HCT116 (cell line): Measurements from ENCODE around the gene ADGRV1.

Experiments
- ELF1 ChIP-seq: IDR thresholded peaks from 2 replicates; pipeline ENCODE4 v1.6.1; 2012; ENCODE audit warnings: low read depth, borderline replicate concordance
- EZH2 ChIP-seq: fragments of 200-600 bp; sonication (generic); IDR thresholded peaks from 2 replicates; pipeline ENCODE4 v1.6.1; 2017; ENCODE audit warnings: antibody characterized with exemption, mixed run types
- EZH2phosphoT487 ChIP-seq: fragments of 200-600 bp; IDR thresholded peaks from 2 replicates; pipeline ENCODE4 v1.6.1; 2018; ENCODE audit warnings: antibody characterized with exemption, borderline replicate concordance
- FOSL1 ChIP-seq: IDR thresholded peaks from 2 replicates; pipeline ENCODE4 v1.6.1; 2012; ENCODE audit warnings: low read depth
- POLR2A ChIP-seq: IDR thresholded peaks from 2 replicates; pipeline ENCODE4 v1.7.0; 2011; ENCODE audit warnings: borderline replicate concordance; ENCODE audit not compliant: insufficient read depth, insufficient read length; ENCODE audit errors: extremely low read depth
- POLR2AphosphoS5 ChIP-seq: IDR thresholded peaks from 2 replicates; pipeline ENCODE4 v1.6.1; 2011; ENCODE audit warnings: mild to moderate bottlenecking, low read depth, low read length, moderate library complexity
- RAD21 ChIP-seq: IDR thresholded peaks from 2 replicates; pipeline ENCODE4 v1.6.1; 2012; ENCODE audit warnings: low read depth, mild to moderate bottlenecking
- REST ChIP-seq: IDR thresholded peaks from 2 replicates; pipeline ENCODE4 v1.6.1; 2012; ENCODE audit warnings: low read depth
- SIN3A ChIP-seq: IDR thresholded peaks from 2 replicates; pipeline ENCODE4 v1.6.1; 2012; ENCODE audit warnings: low read depth
- SRF ChIP-seq: IDR thresholded peaks from 2 replicates; pipeline ENCODE4 v1.6.1; 2012; ENCODE audit warnings: low read depth
- ZFX ChIP-seq: fragments of 450-650 bp; IDR thresholded peaks from 2 replicates; pipeline ENCODE4 v1.6.1; 2017
- TF ChIP-seq, protein P1 (sequence below), 3 experiments: fragments of 200-600 bp in 1 of 3; sonication (generic) in 1 of 3; IDR thresholded peaks in 2 of 3; conservative IDR thresholded peaks in 1 of 3; 2 replicates each; pipeline ENCODE4 v1.5.1; 2012 to 2017; ENCODE audit warnings: low read depth in 2 of 3, low read length in 2 of 3, antibody characterized with exemption in 1 of 3, borderline replicate concordance in 1 of 3, control low read depth in 1 of 3, mild to moderate bottlenecking in 1 of 3, mixed read lengths in 1 of 3, mixed run types in 1 of 3, moderate library complexity in 1 of 3; ENCODE audit not compliant: insufficient read depth in 1 of 3
- TF ChIP-seq, protein P2 (sequence below): IDR thresholded peaks from 2 replicates; pipeline ENCODE4 v1.6.1; 2012

- no peak for TF ChIP-seq RAD21
- TF ChIP-seq, protein P1, sequence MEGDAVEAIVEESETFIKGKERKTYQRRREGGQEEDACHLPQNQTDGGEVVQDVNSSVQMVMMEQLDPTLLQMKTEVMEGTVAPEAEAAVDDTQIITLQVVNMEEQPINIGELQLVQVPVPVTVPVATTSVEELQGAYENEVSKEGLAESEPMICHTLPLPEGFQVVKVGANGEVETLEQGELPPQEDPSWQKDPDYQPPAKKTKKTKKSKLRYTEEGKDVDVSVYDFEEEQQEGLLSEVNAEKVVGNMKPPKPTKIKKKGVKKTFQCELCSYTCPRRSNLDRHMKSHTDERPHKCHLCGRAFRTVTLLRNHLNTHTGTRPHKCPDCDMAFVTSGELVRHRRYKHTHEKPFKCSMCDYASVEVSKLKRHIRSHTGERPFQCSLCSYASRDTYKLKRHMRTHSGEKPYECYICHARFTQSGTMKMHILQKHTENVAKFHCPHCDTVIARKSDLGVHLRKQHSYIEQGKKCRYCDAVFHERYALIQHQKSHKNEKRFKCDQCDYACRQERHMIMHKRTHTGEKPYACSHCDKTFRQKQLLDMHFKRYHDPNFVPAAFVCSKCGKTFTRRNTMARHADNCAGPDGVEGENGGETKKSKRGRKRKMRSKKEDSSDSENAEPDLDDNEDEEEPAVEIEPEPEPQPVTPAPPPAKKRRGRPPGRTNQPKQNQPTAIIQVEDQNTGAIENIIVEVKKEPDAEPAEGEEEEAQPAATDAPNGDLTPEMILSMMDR (IDR thresholded peaks at IDR 0.05 in 2 of 3, conservative IDR thresholded peaks at IDR 0.05 in 1 of 3; ENCODE audit: borderline replicate concordance in 1 of 3, insufficient read depth in 1 of 3, low read depth in 2 of 3, low read length in 2 of 3), result no peak
- TF ChIP-seq, protein P2, sequence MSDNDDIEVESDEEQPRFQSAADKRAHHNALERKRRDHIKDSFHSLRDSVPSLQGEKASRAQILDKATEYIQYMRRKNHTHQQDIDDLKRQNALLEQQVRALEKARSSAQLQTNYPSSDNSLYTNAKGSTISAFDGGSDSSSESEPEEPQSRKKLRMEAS, result no peak
- no peak for TF ChIP-seq FOSL1
- no peak for TF ChIP-seq EZH2
- no peak for TF ChIP-seq REST
- TF ChIP-seq ELF1, result no peak
- TF ChIP-seq POLR2A, result no peak
- no peak for TF ChIP-seq ZFX
- TF ChIP-seq POLR2AphosphoS5, result no peak
- no peak for TF ChIP-seq SRF
- TF ChIP-seq EZH2phosphoT487, result no peak
- no peak for TF ChIP-seq SIN3A
Measured at GRCh38 chr5:90675222-90675621, 116.6 kb downstream of the ADGRV1 start.
